Mucosa of descending colon (tissue), 3 donors: ENCODE measurements around the gene SP8. TPM values are rescaled to one million over a fixed set of nuclear protein-coding genes. Genes with fewer than 3 reads are reported as not detected.

ENCODE experiments used
- ATAC-seq: fragments of 200-7000 bp; cut with Tn5 transposase; one replicate; pipeline ENCODE4 v1.9.1; 2020; ENCODE audit warnings: mild to moderate bottlenecking, moderate library complexity
- DNase-seq, 3 donors: peaks; one replicate each; pipeline ENCODE4 v3.0.0-alpha.2; 2020
- H3K36me3 ChIP-seq: fragments of 200-600 bp; one replicate; pipeline ENCODE4 v1.8.0; 2021; ENCODE audit warnings: low read depth, mild to moderate bottlenecking
- H3K4me1 ChIP-seq: fragments of 200-600 bp; one replicate; pipeline ENCODE4 v1.8.0; 2021; ENCODE audit warnings: low read depth, mild to moderate bottlenecking
- H3K4me3 ChIP-seq: fragments of 200-600 bp; one replicate; pipeline ENCODE4 v1.8.0; 2021; ENCODE audit warnings: mild to moderate bottlenecking
- H3K9me3 ChIP-seq: fragments of 200-600 bp; one replicate; pipeline ENCODE4 v1.8.0; 2021; ENCODE audit warnings: mild to moderate bottlenecking
- intact Hi-C, 2 donors: fragments of 100-400 bp; cut with DNase I in 1 of 2; cut with micrococcal nuclease in 1 of 2; formaldehyde crosslinking; loops; one replicate each; pipeline versions ENCODE4 v1.11.0 to v1.11.1; 2022; cut with DNase I, micrococcal nuclease
- total RNA-seq, 3 donors: library from RNA; stranded (reverse); fragmentation: NEBNext Ultra II Directional in 2 of 3; extraction: Animal tissue kit (Norgen Biotek cat#: 25700) in 2 of 3; gene quantifications; one replicate each; pipeline versions ENCODE4 v1.2.1 to v1.2.4, GENCODE V29; 2021 to 2023
- TF ChIP-seq, protein P1 (sequence below): fragments of 200-600 bp; IDR thresholded peaks from one replicate; pipeline ENCODE4 v1.8.0; 2022; ENCODE audit warnings: antibody characterized with exemption, mild to moderate bottlenecking
- donor health status: DM: no; HTN: no; CAD: no; lungs with moderate emphysema.
- donor health status: DM: no; HTN: no; CAD: no.
- donor health status: DM: no; HTN: yes; CAD: no.

SP8 gene
- total RNA-seq, 3 donors from 2014 or later = not detected

DNA sequence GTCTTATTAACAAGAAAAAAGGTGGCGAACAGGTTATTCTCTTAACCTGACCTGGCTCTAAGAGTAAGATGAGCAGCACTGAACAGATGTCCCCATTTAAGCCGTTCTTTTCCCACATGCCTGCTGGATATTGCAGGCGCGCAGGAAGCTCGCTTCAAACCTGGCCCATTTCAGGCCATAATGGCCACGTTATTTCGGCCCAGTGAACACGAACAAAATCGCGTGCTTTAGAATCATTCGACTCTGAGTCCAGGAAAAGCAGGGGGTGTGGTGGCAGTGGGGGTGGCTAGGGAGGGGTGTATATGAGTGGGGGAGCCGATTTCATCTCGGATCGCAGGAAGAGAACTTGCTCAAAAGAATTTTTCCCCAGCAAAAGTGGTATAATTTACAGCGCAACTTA, 6.6 kb upstream of the SP8 start:
- DNase-seq (no peak), ATAC-seq (no peak)
- H3K36me3 ChIP-seq = no peaks in the 10 kb centered on the region
- H3K9me3 ChIP-seq = no peaks in the 10 kb centered on the region
- intact Hi-C loops = no loop called here
- TF ChIP-seq, protein P1, sequence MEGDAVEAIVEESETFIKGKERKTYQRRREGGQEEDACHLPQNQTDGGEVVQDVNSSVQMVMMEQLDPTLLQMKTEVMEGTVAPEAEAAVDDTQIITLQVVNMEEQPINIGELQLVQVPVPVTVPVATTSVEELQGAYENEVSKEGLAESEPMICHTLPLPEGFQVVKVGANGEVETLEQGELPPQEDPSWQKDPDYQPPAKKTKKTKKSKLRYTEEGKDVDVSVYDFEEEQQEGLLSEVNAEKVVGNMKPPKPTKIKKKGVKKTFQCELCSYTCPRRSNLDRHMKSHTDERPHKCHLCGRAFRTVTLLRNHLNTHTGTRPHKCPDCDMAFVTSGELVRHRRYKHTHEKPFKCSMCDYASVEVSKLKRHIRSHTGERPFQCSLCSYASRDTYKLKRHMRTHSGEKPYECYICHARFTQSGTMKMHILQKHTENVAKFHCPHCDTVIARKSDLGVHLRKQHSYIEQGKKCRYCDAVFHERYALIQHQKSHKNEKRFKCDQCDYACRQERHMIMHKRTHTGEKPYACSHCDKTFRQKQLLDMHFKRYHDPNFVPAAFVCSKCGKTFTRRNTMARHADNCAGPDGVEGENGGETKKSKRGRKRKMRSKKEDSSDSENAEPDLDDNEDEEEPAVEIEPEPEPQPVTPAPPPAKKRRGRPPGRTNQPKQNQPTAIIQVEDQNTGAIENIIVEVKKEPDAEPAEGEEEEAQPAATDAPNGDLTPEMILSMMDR = no peak
- peaks cover 8% of the 10 kb centered on the region for H3K4me1 ChIP-seq
- no peak overlapping the region for H3K4me3 ChIP-seq

DNA sequence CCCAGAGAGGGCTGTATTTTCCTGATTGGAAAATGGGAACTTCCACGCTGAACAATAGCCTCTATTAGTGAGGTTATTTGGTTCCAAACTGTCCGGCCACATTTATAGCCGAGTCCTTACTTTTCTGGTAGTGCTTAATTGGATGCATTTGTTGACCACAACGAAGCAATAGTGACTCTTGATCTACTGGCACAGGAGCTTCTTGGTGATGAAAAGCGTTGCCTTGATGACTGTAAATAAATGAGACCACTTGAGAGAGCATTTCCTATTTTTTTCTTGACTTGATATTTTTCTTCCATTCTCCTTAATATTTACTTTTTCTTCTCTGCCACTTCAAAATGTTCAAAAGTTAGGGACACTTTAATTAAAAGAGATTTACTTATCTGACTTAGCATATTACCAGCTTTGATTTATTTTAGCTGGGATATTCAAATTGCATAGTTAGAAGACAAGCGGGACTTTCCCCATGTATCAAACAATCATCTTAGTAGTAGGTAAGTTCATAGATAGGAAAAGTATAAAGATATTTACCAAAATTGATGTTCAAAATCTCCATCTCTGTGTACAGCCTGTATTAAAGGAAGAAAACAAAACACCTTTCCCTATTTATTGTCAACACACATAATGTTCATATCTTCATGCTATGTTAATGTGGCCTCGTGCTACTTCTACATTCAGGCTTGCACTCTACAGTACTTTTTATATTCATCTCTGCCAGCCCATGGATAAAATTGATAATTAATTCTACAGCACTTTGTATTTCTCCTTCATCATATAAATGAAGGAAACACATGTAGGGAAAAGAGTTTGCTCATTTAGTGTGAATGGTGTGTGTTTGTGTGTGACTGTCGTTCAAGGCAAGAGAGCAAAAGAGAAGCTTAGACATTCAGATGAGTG, 5.1 kb upstream of the SP8 start:
- no peak overlapping the region for H3K4me3 ChIP-seq
- no peak for DNase-seq
- H3K9me3 ChIP-seq = no peaks in the 10 kb centered on the region
- TF ChIP-seq, protein P1 = no peak
- H3K4me1 ChIP-seq = no peaks in the 10 kb centered on the region
- intact Hi-C loops = no loop called here
- no peak for ATAC-seq
- no peaks in the 10 kb centered on the region for H3K36me3 ChIP-seq

DNA sequence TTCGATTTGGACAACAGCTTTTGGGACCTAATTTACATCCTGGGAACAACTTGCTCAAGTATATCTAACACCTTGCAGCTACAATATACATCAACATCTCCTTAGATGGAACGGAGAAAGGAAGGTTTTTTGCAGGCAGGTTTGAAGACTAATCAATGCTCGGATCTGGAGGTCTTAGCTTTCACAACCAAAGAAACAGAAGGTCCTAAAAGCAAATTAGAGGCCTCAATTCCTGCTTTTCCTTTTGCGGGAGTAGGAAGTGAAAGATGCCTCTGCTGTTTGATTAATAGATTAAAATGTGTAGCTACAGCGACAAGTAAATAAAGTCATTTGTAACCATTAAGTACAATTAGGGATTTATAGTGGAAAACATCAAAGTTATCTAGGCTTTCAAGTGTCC, 3.7 kb upstream of the SP8 start:
- H3K4me1 ChIP-seq = peaks cover 7% of the 10 kb centered on the region
- H3K4me3 ChIP-seq = no peak overlapping the region
- intact Hi-C loops = no loop called here
- H3K9me3 ChIP-seq = no peaks in the 10 kb centered on the region
- TF ChIP-seq, protein P1 = no peak
- no peaks in the 10 kb centered on the region for H3K36me3 ChIP-seq
- DNase-seq (no peak), ATAC-seq (no peak)

DNA sequence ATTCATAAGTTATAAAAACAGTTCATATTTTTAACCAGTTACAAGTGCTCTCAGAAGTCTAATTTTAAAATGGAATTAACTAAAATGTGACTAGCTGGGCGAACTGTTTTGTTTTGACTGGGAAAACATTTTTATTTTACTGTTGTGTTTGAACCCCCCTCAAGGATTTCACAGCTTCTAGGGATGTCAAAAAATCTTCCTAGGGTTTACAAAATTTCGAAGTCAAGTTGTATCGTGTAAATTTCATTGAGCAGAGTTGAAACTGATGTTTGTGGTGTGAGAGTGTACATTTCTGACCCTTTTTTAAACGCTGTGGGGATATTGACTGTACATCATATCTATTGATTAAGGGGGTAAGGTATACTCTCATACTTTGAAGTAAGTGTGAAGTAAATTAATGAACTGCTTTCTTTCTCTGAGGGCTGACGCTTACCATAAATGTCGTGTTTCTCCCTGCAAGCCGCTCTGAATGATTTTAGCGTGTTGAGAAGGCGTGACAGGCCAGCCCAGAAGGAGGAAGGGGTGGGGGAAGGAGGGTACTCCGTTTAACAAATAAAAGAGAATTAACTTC, 1.8 kb upstream of the SP8 start:
- ATAC-seq (no peak), DNase-seq (no peak)
- no peaks in the 10 kb centered on the region for H3K9me3 ChIP-seq
- H3K36me3 ChIP-seq = no peaks in the 10 kb centered on the region
- TF ChIP-seq, protein P1 = no peak
- peaks cover 18% of the 10 kb centered on the region for H3K4me1 ChIP-seq
- no peak overlapping the region for H3K4me3 ChIP-seq
- intact Hi-C loops = no loop called here

DNA sequence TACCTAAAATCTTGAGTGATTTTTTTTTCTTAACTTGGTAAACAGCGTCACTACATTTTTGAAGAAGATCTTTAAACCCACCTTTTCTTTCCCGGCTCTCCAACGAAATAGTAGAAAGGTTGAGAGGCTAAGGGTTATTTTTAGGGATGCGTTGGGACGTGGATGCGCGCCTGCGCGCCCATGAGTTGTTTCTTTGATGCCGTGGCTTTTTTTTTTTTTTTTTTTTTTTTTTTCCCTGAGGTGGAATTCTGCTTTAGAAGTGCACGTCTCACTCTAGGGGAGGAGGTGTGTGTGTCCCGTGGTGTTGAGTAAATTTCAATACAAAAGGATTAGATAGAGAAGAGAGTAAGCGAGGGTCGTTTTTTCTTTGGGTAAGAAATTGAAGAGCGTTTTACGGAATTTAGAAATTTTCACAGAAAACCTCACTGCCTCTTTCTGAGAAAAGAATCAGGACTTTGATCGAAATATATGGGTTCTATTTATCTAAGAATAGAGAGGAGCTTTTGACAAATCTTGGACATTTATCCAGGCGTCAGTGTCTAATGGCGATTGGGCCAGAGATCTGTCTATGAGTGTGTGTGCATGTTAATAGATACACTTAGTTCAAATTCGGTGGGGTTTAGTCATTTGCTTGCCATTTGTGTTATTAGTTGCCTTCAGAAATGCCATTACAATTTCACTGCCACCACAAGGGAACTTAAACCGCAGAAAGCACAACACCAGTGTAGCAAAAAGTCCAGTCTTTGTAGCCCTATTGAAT, 1.2 kb upstream of the SP8 start:
- intact Hi-C loops = no loop called here
- Histone ChIP-seq H3K9me3 (no peaks in the 10 kb centered on the region), H3K4me3 (no peak overlapping the region)

More for the DNA sequence above, 1.2 kb upstream of the SP8 start:
- Histone ChIP-seq H3K4me1 (peaks cover 18% of the 10 kb centered on the region), H3K36me3 (no peaks in the 10 kb centered on the region)
- DNase-seq = no peak
- no peak for ATAC-seq
- TF ChIP-seq, protein P1 = no peak
